ENCODE results near the gene PDZD2.

Gene PDZD2

DNA sequence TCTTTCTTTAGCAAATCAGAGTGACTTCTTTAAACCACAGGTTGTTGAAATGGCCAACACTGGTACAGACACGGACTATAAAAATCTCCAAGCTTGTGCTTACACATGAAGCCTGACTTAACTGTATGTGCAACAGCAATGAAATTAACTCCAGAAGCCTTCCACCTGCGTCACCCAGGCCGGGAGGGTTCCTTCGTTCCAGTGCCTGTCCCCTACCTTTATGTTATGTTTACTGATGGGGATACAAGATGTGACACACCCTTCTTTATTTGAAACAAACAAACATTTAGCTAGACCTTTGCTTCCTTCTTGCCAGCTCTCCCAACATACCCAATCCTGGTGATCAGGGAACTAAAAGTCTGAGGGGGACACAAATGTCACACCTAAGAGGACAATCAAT lies 469.2 kb downstream of the PDZD2 start:
- Histone ChIP-seq H3K4me1 (ENCODE audit: insufficient read depth, low read length, poor library complexity, severe bottlenecking) (no peaks in the 10 kb centered on the region), H3K4me2 (ENCODE audit: low read depth, low read length, poor library complexity, severe bottlenecking) (no peak overlapping the region), H2AFZ (ENCODE audit: low read length) (no peak overlapping the region), H3K9me3 (ENCODE audit: insufficient read depth, low read depth, low read length) (no peaks in the 10 kb centered on the region), H3F3A (ENCODE audit: low read depth) (no peaks in the 10 kb centered on the region), H4K20me1 (ENCODE audit: insufficient read depth, low read length, poor library complexity, severe bottlenecking) (no peaks in the 10 kb centered on the region), H3K27me3 (ENCODE audit: insufficient read depth, low read length, poor library complexity, severe bottlenecking) (no peaks in the 10 kb centered on the region), H3K4me3 (ENCODE audit: low read length, poor library complexity, severe bottlenecking) (no peak overlapping the region), H3K36me3 (ENCODE audit: insufficient read depth, low read length) (peaks cover 50% of the 10 kb centered on the region; the same call in 1 of the 2 replicates), H3K9me2 (replicated peaks; ENCODE audit: low read depth, low read length) (no peaks in the 10 kb centered on the region), H3K9ac (ENCODE audit: low read depth, low read length, poor library complexity, severe bottlenecking) (no peak overlapping the region), H3K79me2 (ENCODE audit: insufficient read depth, low read length) (no peaks in the 10 kb centered on the region)
- TF ChIP-seq EZH2phosphoT487 (IDR thresholded peaks at IDR 0.05; ENCODE audit: borderline replicate concordance): no peak
- TF ChIP-seq, protein P1, sequence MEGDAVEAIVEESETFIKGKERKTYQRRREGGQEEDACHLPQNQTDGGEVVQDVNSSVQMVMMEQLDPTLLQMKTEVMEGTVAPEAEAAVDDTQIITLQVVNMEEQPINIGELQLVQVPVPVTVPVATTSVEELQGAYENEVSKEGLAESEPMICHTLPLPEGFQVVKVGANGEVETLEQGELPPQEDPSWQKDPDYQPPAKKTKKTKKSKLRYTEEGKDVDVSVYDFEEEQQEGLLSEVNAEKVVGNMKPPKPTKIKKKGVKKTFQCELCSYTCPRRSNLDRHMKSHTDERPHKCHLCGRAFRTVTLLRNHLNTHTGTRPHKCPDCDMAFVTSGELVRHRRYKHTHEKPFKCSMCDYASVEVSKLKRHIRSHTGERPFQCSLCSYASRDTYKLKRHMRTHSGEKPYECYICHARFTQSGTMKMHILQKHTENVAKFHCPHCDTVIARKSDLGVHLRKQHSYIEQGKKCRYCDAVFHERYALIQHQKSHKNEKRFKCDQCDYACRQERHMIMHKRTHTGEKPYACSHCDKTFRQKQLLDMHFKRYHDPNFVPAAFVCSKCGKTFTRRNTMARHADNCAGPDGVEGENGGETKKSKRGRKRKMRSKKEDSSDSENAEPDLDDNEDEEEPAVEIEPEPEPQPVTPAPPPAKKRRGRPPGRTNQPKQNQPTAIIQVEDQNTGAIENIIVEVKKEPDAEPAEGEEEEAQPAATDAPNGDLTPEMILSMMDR (conservative IDR thresholded peaks at IDR 0.05; ENCODE audit: low read length): no peak

DNA sequence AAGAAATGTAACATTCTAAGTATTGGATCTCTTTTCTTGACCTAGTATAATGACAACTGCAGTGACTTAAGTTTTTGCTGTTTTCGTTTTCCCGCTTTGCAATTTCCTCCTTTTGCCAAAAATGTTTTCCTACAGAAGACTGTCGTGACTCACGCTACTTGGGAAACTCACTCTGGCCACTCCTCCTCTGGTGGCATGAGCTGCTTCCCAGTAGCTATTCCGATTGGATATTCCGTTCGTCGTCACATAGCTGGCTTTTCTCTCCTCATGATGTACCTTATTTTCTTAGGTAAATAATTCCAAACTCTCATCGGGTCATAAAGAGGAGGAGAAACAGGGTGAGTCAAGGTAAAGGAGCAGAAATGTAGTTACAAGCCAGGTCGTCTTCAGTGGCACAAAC lies 470.3 kb downstream of the PDZD2 start:
- no peak overlapping the region for H2AFZ ChIP-seq (ENCODE audit: low read length)
- H3K36me3 ChIP-seq (ENCODE audit: insufficient read depth, low read length): peaks cover 50% of the 10 kb centered on the region; the same call in 1 of the 2 replicates
- no peak overlapping the region for H3K9ac ChIP-seq (ENCODE audit: low read depth, low read length, poor library complexity, severe bottlenecking)
- H3K9me3 ChIP-seq (ENCODE audit: insufficient read depth, low read depth, low read length): no peaks in the 10 kb centered on the region
- no peak overlapping the region for H3K4me2 ChIP-seq (ENCODE audit: low read depth, low read length, poor library complexity, severe bottlenecking)
- H3K4me3 ChIP-seq (ENCODE audit: low read length, poor library complexity, severe bottlenecking): no peak overlapping the region
- H3K9me2 ChIP-seq (replicated peaks; ENCODE audit: low read depth, low read length): no peaks in the 10 kb centered on the region
- H3K79me2 ChIP-seq (ENCODE audit: insufficient read depth, low read length): no peaks in the 10 kb centered on the region
- H4K20me1 ChIP-seq (ENCODE audit: insufficient read depth, low read length, poor library complexity, severe bottlenecking): no peaks in the 10 kb centered on the region
- H3K4me1 ChIP-seq (ENCODE audit: insufficient read depth, low read length, poor library complexity, severe bottlenecking): no peaks in the 10 kb centered on the region
- no peaks in the 10 kb centered on the region for H3F3A ChIP-seq (ENCODE audit: low read depth)
- TF ChIP-seq, protein P1 (conservative IDR thresholded peaks at IDR 0.05; ENCODE audit: low read length): no peak
- TF ChIP-seq EZH2phosphoT487 (IDR thresholded peaks at IDR 0.05; ENCODE audit: borderline replicate concordance): no peak
- no peaks in the 10 kb centered on the region for H3K27me3 ChIP-seq (ENCODE audit: insufficient read depth, low read length, poor library complexity, severe bottlenecking)

DNA sequence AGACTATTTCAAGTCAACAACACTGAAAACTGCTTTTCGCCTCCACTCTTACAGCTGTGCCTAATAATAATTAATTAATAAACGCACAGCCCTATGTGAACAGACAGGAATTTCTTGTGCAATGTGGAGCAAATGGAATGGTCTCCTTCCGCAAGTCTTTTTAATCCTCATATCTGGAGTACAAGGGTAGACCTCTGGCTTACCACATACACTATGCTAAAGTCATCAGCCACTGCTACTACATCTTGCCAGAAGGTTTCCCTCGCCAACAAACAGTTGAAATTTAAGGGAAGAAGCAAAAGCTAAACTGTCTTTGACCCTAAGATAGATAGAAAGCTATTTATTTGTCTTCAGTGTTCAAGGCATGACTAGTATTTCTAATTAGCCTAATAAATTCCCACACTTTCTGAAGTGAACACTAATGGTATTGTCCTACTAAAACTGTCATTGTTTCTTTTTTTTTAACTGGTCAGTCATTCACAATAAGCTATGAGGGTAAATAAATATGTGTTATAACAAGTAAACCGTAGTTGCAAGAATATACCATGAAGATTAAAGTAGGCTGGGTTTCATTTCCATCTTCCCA lies 471.3 kb downstream of the PDZD2 start:
- H3K36me3 ChIP-seq (ENCODE audit: insufficient read depth, low read length): peaks cover 50% of the 10 kb centered on the region; the same call in 1 of the 2 replicates

More for the DNA sequence above, 471.3 kb downstream of the PDZD2 start:
- no peaks in the 10 kb centered on the region for H4K20me1 ChIP-seq (ENCODE audit: insufficient read depth, low read length, poor library complexity, severe bottlenecking)
- H3K4me2 ChIP-seq (ENCODE audit: low read depth, low read length, poor library complexity, severe bottlenecking): no peak overlapping the region
- H3F3A ChIP-seq (ENCODE audit: low read depth): no peaks in the 10 kb centered on the region
- no peak overlapping the region for H3K4me3 ChIP-seq (ENCODE audit: low read length, poor library complexity, severe bottlenecking)
- no peaks in the 10 kb centered on the region for H3K4me1 ChIP-seq (ENCODE audit: insufficient read depth, low read length, poor library complexity, severe bottlenecking)
- H3K9me2 ChIP-seq (replicated peaks; ENCODE audit: low read depth, low read length): no peaks in the 10 kb centered on the region
- no peak overlapping the region for H3K9ac ChIP-seq (ENCODE audit: low read depth, low read length, poor library complexity, severe bottlenecking)
- no peaks in the 10 kb centered on the region for H3K27me3 ChIP-seq (ENCODE audit: insufficient read depth, low read length, poor library complexity, severe bottlenecking)
- no peak overlapping the region for H2AFZ ChIP-seq (ENCODE audit: low read length)
- H3K79me2 ChIP-seq (ENCODE audit: insufficient read depth, low read length): no peaks in the 10 kb centered on the region
- H3K9me3 ChIP-seq (ENCODE audit: insufficient read depth, low read depth, low read length): no peaks in the 10 kb centered on the region
- TF ChIP-seq, protein P1 (conservative IDR thresholded peaks at IDR 0.05; ENCODE audit: low read length): no peak
- TF ChIP-seq EZH2phosphoT487 (IDR thresholded peaks at IDR 0.05; ENCODE audit: borderline replicate concordance): no peak

Measured in Loucy (cell line).